ENCODE results near the gene NR2F1-AS1. TPM values are rescaled to one million over a fixed set of nuclear protein-coding genes. Genes with fewer than 3 reads are reported as not detected.

The NR2F1-AS1 gene
- total and polyA plus RNA-seq, 3 experiments from 2014 or later, result not detected

GRCh38 chr5:93576994-93577853 lies 3.8 kb downstream of the NR2F1-AS1 start:
- H3K27ac Mint-ChIP-seq, result no peak overlapping the region

GRCh38 chr5:93575461-93576414 lies 5.3 kb downstream of the NR2F1-AS1 start:
- H3K27me3 ChIP-seq (ENCODE audit: insufficient read depth, low read length, poor library complexity, severe bottlenecking), result peaks cover 84% of the 10 kb centered on the region
- H3K4me3 ChIP-seq (ENCODE audit: low read length), result no peak overlapping the region
- H3K9me3 ChIP-seq (ENCODE audit: low read length), result no peaks in the 10 kb centered on the region
- Mint-ChIP-seq H3K36me3 (peaks cover 0 to 1% (median 0%) of the 10 kb centered on the region in 3 donors), H3K4me1 (peaks cover 22 to 43% (median 23%) of the 10 kb centered on the region in 3 donors), H3K9me3 (peaks cover 0 to 3% (median 3%) of the 10 kb centered on the region in 5 donors), H3K27me3 (peaks cover 79 to 85% of the 10 kb centered on the region in 2 donors), H3K4me3 (peak overlapping the region in 1 of 7 donors; percentile 11), H3K27ac (no peak overlapping the region)
- no peaks in the 10 kb centered on the region for H3K36me3 ChIP-seq (ENCODE audit: insufficient read depth, low read length)
- H3K27ac ChIP-seq (ENCODE audit: low read depth, low read length), result no peak overlapping the region
- peaks cover 30% of the 10 kb centered on the region for H3K4me1 ChIP-seq (ENCODE audit: insufficient read depth, low read length)
- DNase-seq, result no peak
- POLR2A ChIA-PET, result no interaction called here
- CTCF ChIA-PET, result no interaction called here

More at GRCh38 chr5:93576994-93577853, 3.8 kb downstream of the NR2F1-AS1 start:
- peaks cover 80% of the 10 kb centered on the region for H3K27me3 ChIP-seq (ENCODE audit: insufficient read depth, low read length, poor library complexity, severe bottlenecking)
- peaks cover 0 to 1% (median 0%) of the 10 kb centered on the region in 3 donors for H3K36me3 Mint-ChIP-seq
- peaks cover 31% of the 10 kb centered on the region for H3K4me1 ChIP-seq (ENCODE audit: insufficient read depth, low read length)
- no peak for DNase-seq
- H3K36me3 ChIP-seq (ENCODE audit: insufficient read depth, low read length), result no peaks in the 10 kb centered on the region
- H3K27ac ChIP-seq (ENCODE audit: low read depth, low read length), result no peak overlapping the region
- CTCF ChIA-PET, result interaction anchor here (1.2 to 1.7 kb wide), 2 partner anchors 44 to 321 kb away, joined by 3 read pairs; no protein-coding TSS in a partner anchor
- POLR2A ChIA-PET, result no interaction called here
- peaks cover 0 to 3% (median 0%) of the 10 kb centered on the region in 5 donors for H3K9me3 Mint-ChIP-seq
- H3K4me3 Mint-ChIP-seq, result peak overlapping the region in 1 of 7 donors; percentile 32
- H3K9me3 ChIP-seq (ENCODE audit: low read length), result no peaks in the 10 kb centered on the region
- H3K27me3 Mint-ChIP-seq, result peaks cover 68 to 80% of the 10 kb centered on the region in 2 donors
- H3K4me3 ChIP-seq (ENCODE audit: low read length), result no peak overlapping the region
- peaks cover 16 to 37% (median 16%) of the 10 kb centered on the region in 3 donors for H3K4me1 Mint-ChIP-seq

GRCh38 chr5:93574491-93575305 lies 6.3 kb downstream of the NR2F1-AS1 start:
- CTCF ChIA-PET, result no interaction called here
- Mint-ChIP-seq H3K36me3 (peaks cover 0 to 1% (median 0%) of the 10 kb centered on the region in 3 donors), H3K4me1 (peaks cover 16 to 38% (median 19%) of the 10 kb centered on the region in 3 donors), H3K27ac (peak overlapping the region in 1 of 8 donors; percentile 43), H3K27me3 (peaks cover 76 to 84% of the 10 kb centered on the region in 2 donors), H3K4me3 (peak overlapping the region in 1 of 7 donors; percentile 11), H3K9me3 (peaks cover 0 to 6% (median 3%) of the 10 kb centered on the region in 5 donors)
- Histone ChIP-seq H3K9me3 (ENCODE audit: low read length) (no peaks in the 10 kb centered on the region), H3K4me1 (ENCODE audit: insufficient read depth, low read length) (peaks cover 20% of the 10 kb centered on the region), H3K27ac (ENCODE audit: low read depth, low read length) (no peak overlapping the region), H3K27me3 (ENCODE audit: insufficient read depth, low read length, poor library complexity, severe bottlenecking) (peaks cover 84% of the 10 kb centered on the region), H3K36me3 (ENCODE audit: insufficient read depth, low read length) (no peaks in the 10 kb centered on the region), H3K4me3 (ENCODE audit: low read length) (no peak overlapping the region)
- POLR2A ChIA-PET, result no interaction called here
- no peak for DNase-seq

GRCh38 chr5:93573354-93574351 lies 7.4 kb downstream of the NR2F1-AS1 start:
- POLR2A ChIA-PET, result no interaction called here

DNA sequence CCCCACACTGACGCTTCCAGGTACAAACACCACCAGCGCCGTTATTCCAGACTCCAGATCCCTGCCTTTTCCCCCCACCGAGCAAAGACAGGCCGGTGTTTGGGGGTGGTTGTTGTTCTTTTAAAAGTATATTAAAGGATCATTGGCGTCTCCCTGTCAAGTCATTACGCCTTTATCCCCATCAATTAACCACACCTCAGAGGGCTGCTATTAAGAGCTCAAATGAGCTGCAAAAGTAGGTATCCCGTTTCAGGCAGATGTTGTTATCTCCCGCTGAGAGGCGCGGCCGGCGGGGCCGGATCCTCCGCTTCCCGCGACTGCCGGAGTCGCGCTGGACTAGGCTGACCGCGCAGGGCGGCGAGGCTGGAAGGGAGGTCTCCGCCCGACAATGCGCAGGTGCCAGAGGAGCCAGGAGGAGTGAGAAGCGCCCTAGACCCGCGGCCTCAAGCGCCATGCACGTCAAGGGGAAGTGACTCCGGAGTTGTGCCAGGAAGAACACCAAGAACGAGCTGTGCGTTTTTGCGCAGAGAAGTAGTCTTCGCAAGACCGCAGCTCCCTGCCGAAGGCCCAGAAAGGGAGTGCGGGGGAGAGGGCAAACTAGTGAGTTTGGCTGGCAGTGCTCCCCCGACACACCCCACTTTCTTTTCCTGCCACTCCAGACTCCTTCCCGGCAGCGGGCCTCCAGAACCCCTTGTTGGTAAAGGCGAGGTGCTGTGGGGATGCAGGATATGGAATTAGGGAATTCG lies 8.2 kb downstream of the NR2F1-AS1 start:
- Mint-ChIP-seq H3K9me3 (peaks cover 0 to 6% (median 3%) of the 10 kb centered on the region in 5 donors), H3K4me3 (peak overlapping the region in 2 of 7 donors; percentile 26 to 39), H3K27ac (peak overlapping the region in 1 of 8 donors; percentile 51), H3K36me3 (peaks cover 0 to 1% (median 0%) of the 10 kb centered on the region in 3 donors), H3K27me3 (peaks cover 77 to 90% of the 10 kb centered on the region in 2 donors), H3K4me1 (peaks cover 16 to 29% (median 18%) of the 10 kb centered on the region in 3 donors)
- Histone ChIP-seq H3K36me3 (ENCODE audit: insufficient read depth, low read length) (no peaks in the 10 kb centered on the region), H3K4me3 (ENCODE audit: low read length) (no peak overlapping the region), H3K27ac (ENCODE audit: low read depth, low read length) (no peak overlapping the region), H3K27me3 (ENCODE audit: insufficient read depth, low read length, poor library complexity, severe bottlenecking) (peaks cover 77% of the 10 kb centered on the region), H3K9me3 (ENCODE audit: low read length) (no peaks in the 10 kb centered on the region), H3K4me1 (ENCODE audit: insufficient read depth, low read length) (peaks cover 12% of the 10 kb centered on the region)
- ChIA-PET CTCF (no interaction called here), POLR2A (no interaction called here)
- no peak for DNase-seq

More at GRCh38 chr5:93573354-93574351, 7.4 kb downstream of the NR2F1-AS1 start:
- Histone ChIP-seq H3K4me3 (ENCODE audit: low read length) (no peak overlapping the region), H3K27me3 (ENCODE audit: insufficient read depth, low read length, poor library complexity, severe bottlenecking) (peaks cover 80% of the 10 kb centered on the region), H3K27ac (ENCODE audit: low read depth, low read length) (no peak overlapping the region), H3K4me1 (ENCODE audit: insufficient read depth, low read length) (peaks cover 13% of the 10 kb centered on the region), H3K36me3 (ENCODE audit: insufficient read depth, low read length) (no peaks in the 10 kb centered on the region), H3K9me3 (ENCODE audit: low read length) (no peaks in the 10 kb centered on the region)
- Mint-ChIP-seq H3K4me3 (peak overlapping the region in 4 of 7 donors; percentile 13 to 68 (median 55)), H3K27ac (peak overlapping the region in 2 of 8 donors; percentile 34 to 51), H3K4me1 (peaks cover 16 to 32% (median 18%) of the 10 kb centered on the region in 3 donors), H3K9me3 (peaks cover 0 to 6% (median 3%) of the 10 kb centered on the region in 5 donors), H3K27me3 (peaks cover 81 to 92% of the 10 kb centered on the region in 2 donors), H3K36me3 (peaks cover 0 to 1% (median 0%) of the 10 kb centered on the region in 3 donors)
- CTCF ChIA-PET, result no interaction called here
- no peak for DNase-seq

GRCh38 chr5:93572101-93572607 lies 8.9 kb downstream of the NR2F1-AS1 start:
- no peak overlapping the region for H3K4me3 ChIP-seq (ENCODE audit: low read length)
- ChIA-PET POLR2A (no interaction called here), CTCF (interaction anchor here (0.7 kb wide), 2 partner anchors 26 to 35 kb away, joined by 3 read pairs; no protein-coding TSS in a partner anchor)
- Mint-ChIP-seq H3K27me3 (peaks cover 78 to 90% of the 10 kb centered on the region in 2 donors), H3K4me3 (peak overlapping the region in 4 of 7 donors; percentile 3 to 39 (median 16)), H3K36me3 (peaks cover 0 to 1% (median 0%) of the 10 kb centered on the region in 3 donors), H3K9me3 (peaks cover 0 to 6% (median 3%) of the 10 kb centered on the region in 5 donors), H3K27ac (peak overlapping the region in 2 of 8 donors; percentile 3 to 85), H3K4me1 (peaks cover 16 to 29% (median 18%) of the 10 kb centered on the region in 3 donors)
- H3K9me3 ChIP-seq (ENCODE audit: low read length), result no peaks in the 10 kb centered on the region
- peaks cover 12% of the 10 kb centered on the region for H3K4me1 ChIP-seq (ENCODE audit: insufficient read depth, low read length)
- H3K27me3 ChIP-seq (ENCODE audit: insufficient read depth, low read length, poor library complexity, severe bottlenecking), result peaks cover 72% of the 10 kb centered on the region
- no peak for DNase-seq
- no peak overlapping the region for H3K27ac ChIP-seq (ENCODE audit: low read depth, low read length)
- no peaks in the 10 kb centered on the region for H3K36me3 ChIP-seq (ENCODE audit: insufficient read depth, low read length)
